Neural progenitor cell (in vitro differentiated cells): ENCODE data around the gene CSRP3. TPM values are rescaled to one million over a fixed set of nuclear protein-coding genes. Genes with fewer than 3 reads are reported as not detected.

Source experiments
- DNase-seq: peaks from one replicate; pipeline ENCODE4 v3.0.0-alpha.2; 2016; ENCODE audit warnings: low spot score
- H2AFZ ChIP-seq: fragments of 200-600 bp; sonication (generic); replicated peaks from 2 replicates; pipeline ENCODE4 v1.6.1; 2016; ENCODE audit warnings: antibody characterized with exemption
- H3F3A ChIP-seq: fragments of 200-600 bp; sonication (generic); 2 replicates; pipeline ENCODE4 v1.6.1; 2016; ENCODE audit warnings: antibody characterized with exemption, low read depth
- H3K27ac ChIP-seq: fragments of 200-600 bp; sonication (generic); 2 replicates; pipeline ENCODE4 v1.5.1; 2016; ENCODE audit warnings: mild to moderate bottlenecking
- H3K27me3 ChIP-seq: fragments of 200-600 bp; sonication (generic); 2 replicates; pipeline ENCODE4 v1.6.1; 2016; ENCODE audit warnings: mild to moderate bottlenecking, moderate library complexity
- H3K36me3 ChIP-seq: fragments of 200-600 bp; sonication (generic); 2 replicates; pipeline ENCODE4 v1.5.1; 2016
- H3K4me1 ChIP-seq: fragments of 200-600 bp; sonication (generic); 2 replicates; pipeline ENCODE4 v1.6.1; 2016; ENCODE audit warnings: mixed run types
- H3K4me2 ChIP-seq: fragments of 200-600 bp; sonication (generic); 2 replicates; pipeline ENCODE4 v1.6.1; 2016
- H3K4me3 ChIP-seq: fragments of 200-600 bp; sonication (generic); 2 replicates; pipeline ENCODE4 v1.5.1; 2016
- H3K79me2 ChIP-seq: fragments of 200-600 bp; sonication (generic); 2 replicates; pipeline ENCODE4 v1.6.1; 2016; ENCODE audit warnings: low read depth
- H3K9ac ChIP-seq: fragments of 200-600 bp; sonication (generic); 2 replicates; pipeline ENCODE4 v1.6.1; 2016
- H3K9me3 ChIP-seq: fragments of 200-600 bp; sonication (generic); 2 replicates; pipeline ENCODE4 v1.5.1; 2016; ENCODE audit warnings: low read depth
- H4K20me1 ChIP-seq: fragments of 200-600 bp; sonication (generic); 2 replicates; pipeline ENCODE4 v1.6.1; 2016; ENCODE audit warnings: low read depth
- H3K27ac Mint-ChIP-seq: 3 replicates; pipeline ENCODE4 v1.8.0; 2021; ENCODE audit warnings: mixed read lengths
- H3K27me3 Mint-ChIP-seq: 2 replicates; pipeline ENCODE4 v1.8.0; 2022; ENCODE audit warnings: low read depth, mild to moderate bottlenecking, inconsistent platforms, moderate library complexity, mixed read lengths; ENCODE audit not compliant: insufficient read depth
- H3K36me3 Mint-ChIP-seq: 3 replicates; pipeline ENCODE4 v1.8.0; 2021; ENCODE audit warnings: mixed read lengths
- H3K4me1 Mint-ChIP-seq: 3 replicates; pipeline ENCODE4 v1.8.0; 2021; ENCODE audit warnings: mixed read lengths
- H3K4me3 Mint-ChIP-seq: 3 replicates; pipeline ENCODE4 v1.8.0; 2021; ENCODE audit warnings: mild to moderate bottlenecking, moderate library complexity, mixed read lengths
- H3K9me3 Mint-ChIP-seq: 3 replicates; pipeline ENCODE4 v1.8.0; 2020; ENCODE audit warnings: mixed read lengths
- EZH2 ChIP-seq: fragments of 200-600 bp; sonication (generic); IDR thresholded peaks from 2 replicates; pipeline ENCODE4 v1.6.1; 2017; ENCODE audit warnings: antibody characterized with exemption, mild to moderate bottlenecking, moderate library complexity
- EZH2phosphoT487 ChIP-seq: fragments of 200-600 bp; sonication (generic); IDR thresholded peaks from 2 replicates; pipeline ENCODE4 v1.6.1; 2017; ENCODE audit warnings: antibody characterized with exemption
- total RNA-seq: library from RNA; depleted of rRNA; stranded (reverse); fragments of >200 nt; gene quantifications from 2 replicates; pipeline ENCODE4 v1.2.3, GENCODE V29; 2015; ENCODE audit warnings: low replicate concordance
- TF ChIP-seq, protein P1 (sequence below): fragments of 200-600 bp; sonication (generic); IDR thresholded peaks from 2 replicates; pipeline ENCODE4 v1.5.1; 2017; ENCODE audit warnings: antibody characterized with exemption, mild to moderate bottlenecking

Gene CSRP3
- total RNA-seq, 1 donor from 2014 or later = not detected

GRCh38 chr11:19176629-19177186, 25.1 kb downstream of the CSRP3 start:
- no peak overlapping the region for H3K4me3 ChIP-seq
- Mint-ChIP-seq H3K27me3 (peaks cover 2% of the 10 kb centered on the region), H3K27ac (no peak overlapping the region), H3K36me3 (peaks cover 25% of the 10 kb centered on the region), H3K4me1 (peaks cover 3% of the 10 kb centered on the region), H3K9me3 (no peaks in the 10 kb centered on the region), H3K4me3 (no peak overlapping the region)
- no peaks in the 10 kb centered on the region for H4K20me1 ChIP-seq
- H3K9me3 ChIP-seq = no peaks in the 10 kb centered on the region
- no peak overlapping the region for H3K4me2 ChIP-seq
- no peaks in the 10 kb centered on the region for H3K79me2 ChIP-seq
- DNase-seq = no peak
- no peak overlapping the region for H3K9ac ChIP-seq
- H3K27ac ChIP-seq = no peak overlapping the region
- H3F3A ChIP-seq = no peaks in the 10 kb centered on the region
- no peaks in the 10 kb centered on the region for H3K4me1 ChIP-seq
- H3K27me3 ChIP-seq = no peaks in the 10 kb centered on the region
- no peak for TF ChIP-seq EZH2phosphoT487
- TF ChIP-seq, protein P1, sequence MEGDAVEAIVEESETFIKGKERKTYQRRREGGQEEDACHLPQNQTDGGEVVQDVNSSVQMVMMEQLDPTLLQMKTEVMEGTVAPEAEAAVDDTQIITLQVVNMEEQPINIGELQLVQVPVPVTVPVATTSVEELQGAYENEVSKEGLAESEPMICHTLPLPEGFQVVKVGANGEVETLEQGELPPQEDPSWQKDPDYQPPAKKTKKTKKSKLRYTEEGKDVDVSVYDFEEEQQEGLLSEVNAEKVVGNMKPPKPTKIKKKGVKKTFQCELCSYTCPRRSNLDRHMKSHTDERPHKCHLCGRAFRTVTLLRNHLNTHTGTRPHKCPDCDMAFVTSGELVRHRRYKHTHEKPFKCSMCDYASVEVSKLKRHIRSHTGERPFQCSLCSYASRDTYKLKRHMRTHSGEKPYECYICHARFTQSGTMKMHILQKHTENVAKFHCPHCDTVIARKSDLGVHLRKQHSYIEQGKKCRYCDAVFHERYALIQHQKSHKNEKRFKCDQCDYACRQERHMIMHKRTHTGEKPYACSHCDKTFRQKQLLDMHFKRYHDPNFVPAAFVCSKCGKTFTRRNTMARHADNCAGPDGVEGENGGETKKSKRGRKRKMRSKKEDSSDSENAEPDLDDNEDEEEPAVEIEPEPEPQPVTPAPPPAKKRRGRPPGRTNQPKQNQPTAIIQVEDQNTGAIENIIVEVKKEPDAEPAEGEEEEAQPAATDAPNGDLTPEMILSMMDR = no peak
- TF ChIP-seq EZH2 = no peak
- no peak overlapping the region for H2AFZ ChIP-seq
- no peaks in the 10 kb centered on the region for H3K36me3 ChIP-seq

DNA sequence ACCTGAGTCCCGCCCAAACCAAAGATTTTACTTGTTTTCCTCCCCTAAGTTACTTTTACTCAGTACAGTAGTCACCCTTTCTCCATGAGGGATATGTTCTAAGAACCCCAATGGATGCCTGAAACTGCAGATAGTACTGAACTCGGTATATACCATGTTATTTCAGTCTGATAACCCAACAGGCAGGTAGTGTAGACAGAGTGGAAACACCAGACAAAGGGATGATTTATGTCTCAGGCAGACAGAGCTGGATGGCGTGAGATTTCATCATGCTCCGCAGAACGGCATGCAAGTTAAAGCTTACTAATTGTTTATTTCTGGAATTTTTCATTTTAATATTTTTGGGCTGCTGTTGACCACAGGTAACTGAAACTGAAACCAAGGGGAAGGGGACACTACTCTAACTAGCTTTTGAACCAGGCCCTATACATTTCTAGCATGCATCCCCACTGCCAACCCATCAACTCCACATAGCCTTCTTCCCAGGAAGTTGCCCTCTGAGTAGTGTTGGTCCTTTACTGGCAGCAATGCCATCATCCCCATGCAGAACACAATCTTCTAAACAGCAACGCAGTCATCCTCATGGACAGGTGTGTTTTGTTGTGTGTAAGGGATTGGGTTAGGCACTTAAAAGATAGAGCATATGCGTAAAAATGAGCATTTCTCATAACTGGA, 27.7 kb downstream of the CSRP3 start:
- no peak for DNase-seq
- no peaks in the 10 kb centered on the region for H4K20me1 ChIP-seq
- H2AFZ ChIP-seq = no peak overlapping the region
- H3K4me3 Mint-ChIP-seq = no peak overlapping the region
- peaks cover 3% of the 10 kb centered on the region for H3K4me1 Mint-ChIP-seq
- no peaks in the 10 kb centered on the region for H3K4me1 ChIP-seq
- no peaks in the 10 kb centered on the region for H3K9me3 ChIP-seq
- no peaks in the 10 kb centered on the region for H3K27me3 ChIP-seq
- H3K27me3 Mint-ChIP-seq = peaks cover 2% of the 10 kb centered on the region
- H3K4me2 ChIP-seq = no peak overlapping the region
- no peaks in the 10 kb centered on the region for H3K9me3 Mint-ChIP-seq
- no peak overlapping the region for H3K4me3 ChIP-seq
- no peak overlapping the region for H3K27ac ChIP-seq
- H3K27ac Mint-ChIP-seq = no peak overlapping the region
- H3K9ac ChIP-seq = no peak overlapping the region
- H3F3A ChIP-seq = no peaks in the 10 kb centered on the region
- TF ChIP-seq EZH2phosphoT487 = no peak
- TF ChIP-seq, protein P1 = no peak
- no peak for TF ChIP-seq EZH2
- no peaks in the 10 kb centered on the region for H3K79me2 ChIP-seq
- peaks cover 25% of the 10 kb centered on the region for H3K36me3 Mint-ChIP-seq
- H3K36me3 ChIP-seq = no peaks in the 10 kb centered on the region

DNA sequence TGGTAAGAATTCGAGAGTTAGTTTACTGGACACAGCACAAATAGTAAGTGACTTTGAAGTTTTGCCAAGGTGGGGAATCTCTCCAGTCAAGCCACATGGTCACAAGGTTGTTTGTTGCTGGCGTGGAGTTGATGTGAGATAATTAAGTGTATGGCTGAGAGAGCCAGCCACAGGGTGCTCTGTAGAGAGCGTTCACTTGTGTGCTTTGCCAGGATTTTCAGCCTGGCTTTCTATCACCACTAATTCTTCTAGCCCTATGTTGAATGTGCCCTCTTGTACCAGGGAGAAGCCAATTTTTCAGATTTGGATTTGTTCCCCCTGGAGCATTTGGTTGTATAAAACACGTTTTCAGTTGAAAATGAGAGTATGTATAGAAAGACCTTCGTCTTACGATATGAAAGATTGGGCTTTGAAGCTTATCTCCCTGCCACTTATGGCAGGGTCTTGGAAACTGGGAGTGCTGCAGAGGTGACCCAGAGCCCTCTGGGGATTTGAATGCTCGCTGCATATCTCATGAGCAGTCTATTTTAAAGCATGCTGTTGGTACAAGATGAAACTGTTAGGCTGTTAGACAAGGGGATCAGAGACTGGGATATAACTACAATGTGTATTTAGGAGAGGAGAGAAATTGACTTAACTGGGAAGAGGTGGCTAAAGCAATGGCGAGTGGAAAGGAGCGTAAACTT, 28.6 kb downstream of the CSRP3 start:
- H3K9me3 ChIP-seq = no peaks in the 10 kb centered on the region
- H3K4me1 ChIP-seq = no peaks in the 10 kb centered on the region
- H3K4me3 ChIP-seq = no peak overlapping the region
- Mint-ChIP-seq H3K27ac (no peak overlapping the region), H3K27me3 (no peaks in the 10 kb centered on the region), H3K4me1 (peaks cover 3% of the 10 kb centered on the region), H3K4me3 (no peak overlapping the region), H3K36me3 (peaks cover 24% of the 10 kb centered on the region), H3K9me3 (no peaks in the 10 kb centered on the region)
- H3K9ac ChIP-seq = no peak overlapping the region
- H3F3A ChIP-seq = no peaks in the 10 kb centered on the region
- no peak for TF ChIP-seq EZH2
- no peak for TF ChIP-seq EZH2phosphoT487
- TF ChIP-seq, protein P1 = no peak
- H3K4me2 ChIP-seq = no peak overlapping the region
- H4K20me1 ChIP-seq = no peaks in the 10 kb centered on the region
- H3K79me2 ChIP-seq = no peaks in the 10 kb centered on the region
- no peaks in the 10 kb centered on the region for H3K36me3 ChIP-seq
- no peak overlapping the region for H3K27ac ChIP-seq
- no peak overlapping the region for H2AFZ ChIP-seq
- H3K27me3 ChIP-seq = no peaks in the 10 kb centered on the region
- DNase-seq = no peak
